Heart left ventricle (tissue), 16 donors: ENCODE data around the gene SDSL. TPM values are rescaled to one million over a fixed set of nuclear protein-coding genes. Genes with fewer than 3 reads are reported as not detected.

ENCODE experiments used
- ATAC-seq, 4 donors: fragments of 200-7000 bp; cut with Tn5 transposase; one replicate each; pipeline ENCODE4 v1.9.1; 2020 to 2022; ENCODE audit warnings: moderate library complexity in 4 of 4, mild to moderate bottlenecking in 3 of 4, moderate number of reproducible peaks in 1 of 4
- DNase-seq, 5 donors: peaks; one replicate each; pipeline ENCODE4 v3.0.0-alpha.2; 2020
- H3K27ac ChIP-seq, 12 donors: fragments of 200-600 bp; sonication (generic) in 4 of 12; one replicate each; pipeline versions ENCODE4 v1.5.0 to v1.8.0; 2016 to 2022; ENCODE audit warnings: mild to moderate bottlenecking in 2 of 12
- H3K27me3 ChIP-seq, 9 donors: fragments of 200-600 bp; sonication (generic) in 2 of 9; one replicate each; pipeline versions ENCODE4 v1.5.1 to v1.8.0; 2016 to 2022; ENCODE audit warnings: mild to moderate bottlenecking in 3 of 9
- H3K36me3 ChIP-seq, 9 donors: fragments of 200-600 bp; sonication (generic) in 2 of 9; one replicate each; pipeline versions ENCODE4 v1.5.0 to v1.8.0; 2018 to 2022; ENCODE audit warnings: mild to moderate bottlenecking in 2 of 9
- H3K4me1 ChIP-seq, 12 donors: fragments of 200-600 bp; sonication (generic) in 4 of 12; one replicate each; pipeline versions ENCODE4 v1.5.0 to v1.8.0; 2016 to 2022; ENCODE audit warnings: mild to moderate bottlenecking in 3 of 12
- H3K4me3 ChIP-seq, 12 donors: fragments of 200-600 bp; sonication (generic) in 4 of 12; one replicate each; pipeline versions ENCODE4 v1.5.0 to v1.8.0; 2017 to 2022; ENCODE audit warnings: mild to moderate bottlenecking in 9 of 12, moderate library complexity in 4 of 12
- H3K9me3 ChIP-seq, 12 donors: fragments of 200-600 bp; sonication (generic) in 4 of 12; one replicate each; pipeline versions ENCODE4 v1.5.0 to v1.8.0; 2016 to 2022; ENCODE audit warnings: mild to moderate bottlenecking in 1 of 12
- CTCF ChIP-seq, 12 donors: fragments of 200-600 bp; sonication (generic) in 4 of 12; IDR thresholded peaks; one replicate each; pipeline versions ENCODE4 v1.5.0 to v1.8.0; 2018 to 2022; ENCODE audit warnings: antibody characterized with exemption in 12 of 12, mild to moderate bottlenecking in 5 of 12
- POLR2A ChIP-seq, 2 donors: fragments of 450-650 bp; IDR thresholded peaks; one replicate each; pipeline ENCODE4 v1.6.1; 2017; ENCODE audit warnings: antibody characterized with exemption in 2 of 2, mild to moderate bottlenecking in 2 of 2, moderate library complexity in 2 of 2
- WGBS, 4 donors: extraction: QIAGEN DNeasy Blood & Tissue Kit in 2 of 4; methylation state at CpG; one replicate each; pipeline versions ENCODE4 v1.1.5 to v1.1.7; 2013 to 2018; 5-methylcytosine and 5-hydroxymethylcytosine counted together
- intact Hi-C, 10 donors: fragments of 100-400 bp; cut with DNase I; formaldehyde crosslinking; loops; one replicate each; pipeline versions ENCODE4 v1.11.1 to v1.14.2; 2022
- polyA plus RNA-seq, 2 donors: library from polyadenylated mRNA; stranded (reverse); fragments of 200-250 nt; gene quantifications; one replicate each; pipeline ENCODE4 v1.2.3, GENCODE V29; 2013
- total RNA-seq, 9 donors: library from RNA; depleted of rRNA in 2 of 9; stranded (reverse); fragments of >200 nt in 2 of 9; fragmentation: NEBNext Ultra II Directional in 3 of 9; extraction: Animal tissue kit (Norgen Biotek cat#: 25700) in 3 of 9; gene quantifications; one replicate each; pipeline versions ENCODE4 v1.1.0 to v1.2.4, GENCODE V29; 2016 to 2023
- donor health status: ischemic (EF 13 %, LVEDD 7.1; RV severe dilation, severe dysfunction).
- donor health status: healthy with polysubstance abuse.
- donor health status: DM: no; HTN: yes; CAD: no.
- donor health status: DM: no; HTN: no; CAD: no.
- donor health status: ischemic (EF 25% LVEDD 6.9; RV normal size, moderate dysfunction).
- donor health status: ischemic (EF 25% LVEDD 5.7; RV mildly dilated, moderate dysfunction).
- donor health status: healthy.
- donor health status: DM: yes; HTN: yes; CAD: no.
- donor health status: ischemic (EF 35%, LVEDD 5.7; RV mildly dilated, moderate dysfunction).
- donor health status: nonischemic (EF 11% LVEDD 7.7; RV severe dilation, severe dysfunction).
- donor health status: DM: yes; HTN: yes; CAD: no.
- donor health status: PGD.
- donor health status: ischemic (EF 29% LVEDD 5.4; RV normal size, mild dysfunction).
- donor health status: nonischemic (EF 23%, LVEDD 6.1; RV moderate dilation, normal function).

The SDSL gene
- total and polyA plus RNA-seq, 11 donors = 2.5 to 21.0 (median 5.7) TPM

- Histone ChIP-seq H3K4me1 (peaks cover 0 to 32% (median 0%) of the 10 kb centered on the region in 12 donors), H3K27ac (peak overlapping the region in 1 of 12 donors; percentile 90), H3K36me3 (no peaks in the 10 kb centered on the region), H3K4me3 (no peak overlapping the region), H3K9me3 (no peaks in the 10 kb centered on the region), H3K27me3 (no peaks in the 10 kb centered on the region)
- DNase-seq (no peak), ATAC-seq (peak; percentile 18 to 46 (median 34))
- intact Hi-C loops = no loop called here
- TF ChIP-seq CTCF (IDR thresholded peaks at IDR 0.05) = no peak
- TF ChIP-seq POLR2A (IDR thresholded peaks at IDR 0.05) = no peak
- WGBS, 4 donors = 49 to 61% (median 52%) methylated on average over 6 of the region's 6 CpGs
These were observed 6.0 kb upstream of the SDSL start for GRCh38 chr12:113416091-113416754.

- no peaks in the 10 kb centered on the region for H3K9me3 ChIP-seq
- ATAC-seq = no peak
- intact Hi-C loops = no loop called here
- H3K27ac ChIP-seq = peak overlapping the region in 1 of 12 donors; percentile 54
- H3K27me3 ChIP-seq = no peaks in the 10 kb centered on the region
- no peak overlapping the region for H3K4me3 ChIP-seq
- 36 to 47% (median 43%) methylated on average over 12 to 13 of the region's 13 CpGs for WGBS, 4 donors
- TF ChIP-seq POLR2A (IDR thresholded peaks at IDR 0.05) (no peak), CTCF (IDR thresholded peaks at IDR 0.05) (no peak)
- no peaks in the 10 kb centered on the region for H3K36me3 ChIP-seq
- DNase-seq = no peak
- peaks cover 0 to 49% (median 5%) of the 10 kb centered on the region in 12 donors for H3K4me1 ChIP-seq
These were observed 3.8 kb upstream of the SDSL start for GRCh38 chr12:113418213-113418879.

GRCh38 chr12:113420996-113421595 lies 1.1 kb upstream of the SDSL start:
- no peak overlapping the region for H3K27ac ChIP-seq
- 59 to 83% (median 70%) methylated on average over 2 of the region's 2 CpGs for WGBS, 4 donors
- H3K4me3 ChIP-seq = no peak overlapping the region
- no peaks in the 10 kb centered on the region for H3K27me3 ChIP-seq
- no peaks in the 10 kb centered on the region for H3K9me3 ChIP-seq
- intact Hi-C loops = loop anchor here in 8 of 10 donors (5.0 to 10.0 kb wide), 5 partner anchors 106 to 226 kb away; no protein-coding TSS in a partner anchor
- TF ChIP-seq POLR2A (IDR thresholded peaks at IDR 0.05) (no peak), CTCF (IDR thresholded peaks at IDR 0.05) (no peak)
- DNase-seq (no peak), ATAC-seq (no peak)
- no peaks in the 10 kb centered on the region for H3K36me3 ChIP-seq
- H3K4me1 ChIP-seq = peaks cover 0 to 34% (median 5%) of the 10 kb centered on the region in 12 donors
